Left lung (tissue), 10 donors: ENCODE data around the gene PRR7. TPM values are rescaled to one million over a fixed set of nuclear protein-coding genes. Genes with fewer than 3 reads are reported as not detected.

Source experiments
- ATAC-seq: fragments of 200-7000 bp; cut with Tn5 transposase; one replicate; pipeline ENCODE4 v1.9.1; 2020; ENCODE audit warnings: moderate library complexity
- DNase-seq, 4 donors: peaks; one replicate each; pipeline ENCODE4 v3.0.0-alpha.2; 2013 to 2020
- H3K27ac ChIP-seq, 2 donors: fragments of 200-600 bp; sonication (generic) in 1 of 2; one replicate each; pipeline versions ENCODE4 v1.5.0 to v1.8.0; 2020 to 2021
- H3K27me3 ChIP-seq, 2 donors: fragments of 200-600 bp; sonication (generic) in 1 of 2; one replicate each; pipeline versions ENCODE4 v1.5.0 to v1.8.0; 2020 to 2021
- H3K36me3 ChIP-seq, 2 donors: fragments of 200-600 bp; sonication (generic) in 1 of 2; one replicate each; pipeline versions ENCODE4 v1.5.0 to v1.8.0; 2020 to 2021
- H3K4me1 ChIP-seq, 2 donors: fragments of 200-600 bp; one replicate each; pipeline ENCODE4 v1.8.0; 2021
- H3K4me3 ChIP-seq, 2 donors: fragments of 200-600 bp; sonication (generic) in 1 of 2; one replicate each; pipeline versions ENCODE4 v1.5.0 to v1.8.0; 2020 to 2021; ENCODE audit warnings: mild to moderate bottlenecking in 1 of 2
- H3K9me3 ChIP-seq, 2 donors: fragments of 200-600 bp; sonication (generic) in 1 of 2; one replicate each; pipeline versions ENCODE4 v1.5.0 to v1.8.0; 2020 to 2021
- intact Hi-C, 2 donors: fragments of 100-400 bp; cut with DNase I; formaldehyde crosslinking; loops; one replicate each; pipeline versions ENCODE4 v1.11.2 to v1.14.2; 2022
- polyA plus RNA-seq, 6 donors: library from polyadenylated mRNA; unstranded; fragments of 120-200 nt; gene quantifications; one replicate each; pipeline ENCODE4 v1.2.1, GENCODE V29; 2013; ENCODE audit not compliant: insufficient read length in 6 of 6
- total RNA-seq, 2 donors: library from RNA; stranded (reverse); fragmentation: NEBNext Ultra II Directional; extraction: Animal tissue kit (Norgen Biotek cat#: 25700); gene quantifications; one replicate each; pipeline ENCODE4 v1.2.1, GENCODE V29; 2021
- TF ChIP-seq, protein P1 (sequence below), 2 donors: fragments of 200-600 bp; sonication (generic) in 1 of 2; IDR thresholded peaks; one replicate each; pipeline versions ENCODE4 v1.5.0 to v1.8.0; 2021; ENCODE audit warnings: antibody characterized with exemption in 2 of 2
- donor health status: DM: no; HTN: yes; CAD: no.
- donor health status: DM: no; HTN: no; CAD: no.

Gene PRR7
- total and polyA plus RNA-seq, 8 donors: 0.30 to 4.1 (median 1.0) TPM

DNA sequence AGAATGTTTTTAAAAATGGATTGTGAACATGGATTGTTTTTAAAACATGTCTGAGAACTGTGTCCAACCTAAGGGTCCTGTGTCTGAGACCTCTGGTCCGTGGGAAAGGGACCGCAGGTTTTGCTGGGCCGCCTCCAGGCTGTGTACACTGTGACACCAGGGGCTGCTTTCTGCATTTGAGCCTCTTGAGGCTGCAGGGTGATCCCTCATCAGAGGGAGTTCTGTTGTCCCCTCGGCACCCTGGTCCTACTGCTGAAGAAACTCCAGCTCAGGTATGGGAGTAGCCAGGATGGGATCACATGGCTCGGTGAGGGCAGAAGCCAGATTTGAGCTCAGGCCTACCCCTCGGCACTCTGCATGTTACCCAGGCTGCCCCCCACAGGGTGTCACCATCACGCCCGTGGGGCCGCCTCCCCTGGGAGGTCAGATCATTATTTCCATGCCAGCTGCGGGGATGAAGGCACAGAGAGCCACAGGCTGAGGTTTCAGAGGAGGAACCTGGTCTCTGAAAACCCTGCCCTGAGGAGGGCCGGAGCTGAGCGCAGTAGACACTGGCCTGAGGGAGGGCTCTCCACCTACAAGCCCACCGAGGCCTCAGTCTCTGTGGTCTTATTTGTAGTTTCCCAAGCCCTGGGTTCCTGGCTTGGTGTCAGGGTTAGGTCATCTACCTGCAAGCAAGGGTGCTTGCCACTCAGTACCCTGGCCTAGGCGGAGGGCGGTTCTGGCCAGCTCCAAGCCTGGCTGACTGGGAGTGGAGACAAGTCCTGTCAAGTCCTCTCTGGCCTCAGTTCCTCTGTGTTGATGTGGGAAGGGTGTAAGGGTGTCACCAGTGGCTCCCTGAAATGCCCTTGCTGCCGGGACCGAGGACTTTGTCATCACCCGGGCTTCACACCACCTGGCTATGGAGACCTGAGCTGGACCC, 2.8 kb downstream of the PRR7 start:
- H3K27ac ChIP-seq: no peak overlapping the region
- peaks cover 0 to 81% of the 10 kb centered on the region in 2 donors for H3K27me3 ChIP-seq
- no peak overlapping the region for H3K4me3 ChIP-seq
- H3K9me3 ChIP-seq: no peaks in the 10 kb centered on the region
- ATAC-seq (no peak), DNase-seq (no peak)
- H3K36me3 ChIP-seq: no peaks in the 10 kb centered on the region
- peaks cover 15 to 54% of the 10 kb centered on the region in 2 donors for H3K4me1 ChIP-seq
- intact Hi-C loops: loop anchor here (5.0 to 10.0 kb wide), 3 partner anchors 55 to 125 kb away; no protein-coding TSS in a partner anchor
- TF ChIP-seq, protein P1, sequence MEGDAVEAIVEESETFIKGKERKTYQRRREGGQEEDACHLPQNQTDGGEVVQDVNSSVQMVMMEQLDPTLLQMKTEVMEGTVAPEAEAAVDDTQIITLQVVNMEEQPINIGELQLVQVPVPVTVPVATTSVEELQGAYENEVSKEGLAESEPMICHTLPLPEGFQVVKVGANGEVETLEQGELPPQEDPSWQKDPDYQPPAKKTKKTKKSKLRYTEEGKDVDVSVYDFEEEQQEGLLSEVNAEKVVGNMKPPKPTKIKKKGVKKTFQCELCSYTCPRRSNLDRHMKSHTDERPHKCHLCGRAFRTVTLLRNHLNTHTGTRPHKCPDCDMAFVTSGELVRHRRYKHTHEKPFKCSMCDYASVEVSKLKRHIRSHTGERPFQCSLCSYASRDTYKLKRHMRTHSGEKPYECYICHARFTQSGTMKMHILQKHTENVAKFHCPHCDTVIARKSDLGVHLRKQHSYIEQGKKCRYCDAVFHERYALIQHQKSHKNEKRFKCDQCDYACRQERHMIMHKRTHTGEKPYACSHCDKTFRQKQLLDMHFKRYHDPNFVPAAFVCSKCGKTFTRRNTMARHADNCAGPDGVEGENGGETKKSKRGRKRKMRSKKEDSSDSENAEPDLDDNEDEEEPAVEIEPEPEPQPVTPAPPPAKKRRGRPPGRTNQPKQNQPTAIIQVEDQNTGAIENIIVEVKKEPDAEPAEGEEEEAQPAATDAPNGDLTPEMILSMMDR (IDR thresholded peaks at IDR 0.05): no peak

DNA sequence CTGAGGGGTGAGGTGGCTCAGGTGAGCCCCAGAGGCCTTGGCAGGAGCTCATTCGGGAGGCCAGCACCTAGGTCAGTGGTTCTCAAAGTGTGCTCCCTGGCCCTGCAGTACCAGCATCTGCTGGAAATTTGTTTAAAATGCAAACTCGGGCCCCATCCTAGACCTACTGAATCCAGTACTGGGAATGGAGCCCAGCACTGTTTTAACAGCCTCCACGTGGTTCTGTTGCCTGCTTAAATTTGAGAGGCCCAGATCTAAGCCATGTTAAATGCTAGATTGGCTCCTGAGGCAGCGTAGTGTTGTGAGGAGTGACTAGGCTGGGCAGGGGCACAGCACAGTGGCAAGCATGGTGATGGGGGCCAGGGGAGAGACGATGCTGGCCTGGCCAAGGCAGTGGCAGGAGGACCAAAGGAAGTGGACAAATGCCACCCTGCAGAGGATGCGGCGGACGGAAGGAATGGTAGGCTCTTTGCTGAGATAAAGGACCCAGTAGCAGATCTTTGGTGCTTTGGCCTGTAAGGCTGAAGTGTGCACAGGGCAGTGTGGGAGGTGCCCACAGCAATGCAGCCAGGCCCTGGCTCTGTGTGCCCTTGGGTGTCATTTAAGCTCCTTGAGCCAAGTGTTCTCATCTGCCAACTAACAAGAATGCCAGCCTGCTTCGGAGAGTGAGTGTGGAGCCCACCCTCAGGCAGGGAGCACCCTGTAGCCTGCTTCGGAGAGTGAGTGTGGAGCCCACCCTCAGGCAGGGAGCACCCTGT, 4.2 kb downstream of the PRR7 start:
- Histone ChIP-seq H3K27me3 (peaks cover 0 to 85% of the 10 kb centered on the region in 2 donors), H3K4me1 (peaks cover 15 to 56% of the 10 kb centered on the region in 2 donors), H3K36me3 (no peaks in the 10 kb centered on the region), H3K27ac (no peak overlapping the region), H3K9me3 (no peaks in the 10 kb centered on the region), H3K4me3 (no peak overlapping the region)
- TF ChIP-seq, protein P1 (IDR thresholded peaks at IDR 0.05): no peak
- ATAC-seq: no peak
- DNase-seq: no peak
- intact Hi-C loops: loop anchor here (5.0 to 10.0 kb wide), 3 partner anchors 56 to 126 kb away; no protein-coding TSS in a partner anchor

DNA sequence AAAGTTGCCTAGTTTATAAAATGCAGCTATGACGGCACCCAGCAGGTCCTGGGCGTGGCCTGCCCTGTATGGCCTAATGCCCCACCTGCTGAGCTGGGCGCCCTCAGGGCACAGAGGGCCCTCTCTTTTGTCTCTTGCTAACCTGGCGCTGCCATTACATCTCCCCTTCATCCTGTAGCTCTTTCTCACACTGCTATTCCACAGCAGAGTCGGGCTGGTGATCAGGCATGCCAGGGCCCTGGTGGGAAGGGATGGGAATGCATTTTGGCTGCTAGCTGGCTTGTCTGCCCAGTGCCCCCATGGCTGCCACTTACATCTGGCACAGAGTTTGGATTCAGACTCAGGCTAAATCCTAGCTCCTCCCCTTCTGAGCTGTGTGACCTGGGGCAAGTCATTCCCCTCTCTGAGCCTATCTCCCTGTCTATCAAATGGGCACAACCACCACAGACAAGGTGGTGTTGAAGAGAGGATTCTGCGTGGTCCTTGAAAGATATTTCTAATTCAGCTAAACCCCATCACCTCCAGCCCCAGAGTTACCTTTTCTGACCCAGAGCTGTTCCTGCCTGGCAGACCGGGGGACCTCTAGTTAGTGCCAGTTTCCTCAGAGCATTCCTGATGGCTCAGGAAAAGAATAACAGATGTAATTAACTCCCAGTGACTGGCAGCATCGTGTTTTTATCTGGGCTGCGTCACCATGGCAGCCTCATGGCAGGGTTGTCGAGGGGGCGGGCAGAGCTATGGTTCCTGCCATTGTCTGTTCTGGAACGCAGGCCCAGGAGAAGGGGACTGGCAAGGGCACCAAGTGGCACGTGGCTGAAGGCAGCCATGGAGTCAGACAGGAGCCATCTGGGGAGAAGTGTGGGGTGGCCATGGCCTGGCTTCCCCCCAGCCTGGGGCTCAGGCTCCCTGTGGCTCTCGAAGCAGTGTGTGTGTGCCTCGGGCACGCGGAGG, 6.3 kb downstream of the PRR7 start:
- ATAC-seq: no peak
- H3K4me1 ChIP-seq: peaks cover 8 to 53% of the 10 kb centered on the region in 2 donors
- peaks cover 0 to 64% of the 10 kb centered on the region in 2 donors for H3K27me3 ChIP-seq
- H3K36me3 ChIP-seq: peaks cover 0 to 4% of the 10 kb centered on the region in 2 donors
- no peaks in the 10 kb centered on the region for H3K9me3 ChIP-seq
- TF ChIP-seq, protein P1 (IDR thresholded peaks at IDR 0.05): no peak
- DNase-seq: no peak
- no peak overlapping the region for H3K4me3 ChIP-seq
- intact Hi-C loops: loop anchor here (5.0 to 10.0 kb wide), 3 partner anchors 58 to 128 kb away; no protein-coding TSS in a partner anchor
- no peak overlapping the region for H3K27ac ChIP-seq

DNA sequence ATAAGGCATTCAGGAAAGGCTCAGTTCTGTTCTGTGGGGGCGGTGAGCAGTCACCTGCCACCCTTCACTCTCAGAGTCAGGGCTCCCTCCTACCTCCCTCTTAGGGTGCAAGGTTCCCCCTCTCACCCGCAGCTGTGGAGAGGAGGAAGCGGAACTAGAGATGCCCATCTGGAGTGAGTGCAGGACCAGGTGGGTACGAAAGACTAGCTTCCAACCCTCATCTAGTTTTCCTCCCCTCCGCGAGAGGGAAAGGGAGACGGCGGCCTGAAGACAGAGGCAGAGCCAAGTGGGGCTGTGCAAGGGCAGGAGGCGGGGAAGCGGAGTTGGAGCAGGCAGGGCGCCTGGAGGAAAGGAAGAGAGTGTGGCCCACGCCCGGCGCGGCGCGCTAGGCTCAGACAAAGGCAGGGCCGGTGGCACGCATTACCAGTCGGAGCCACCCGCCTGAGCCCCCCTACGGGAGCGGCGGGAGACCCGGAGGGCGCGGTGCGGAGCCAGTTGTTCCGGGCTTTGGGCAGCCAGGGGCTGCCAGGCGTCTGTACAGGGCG, 7.3 kb downstream of the PRR7 start:
- Histone ChIP-seq H3K4me1 (peaks cover 8 to 46% of the 10 kb centered on the region in 2 donors), H3K27me3 (peaks cover 0 to 54% of the 10 kb centered on the region in 2 donors), H3K36me3 (peaks cover 0 to 13% of the 10 kb centered on the region in 2 donors), H3K4me3 (peak overlapping the region; percentile 43 to 64), H3K9me3 (no peaks in the 10 kb centered on the region), H3K27ac (peak overlapping the region; percentile 21 to 80)
- intact Hi-C loops: loop anchor here (5.0 to 10.0 kb wide), 3 partner anchors 59 to 129 kb away; no protein-coding TSS in a partner anchor
- TF ChIP-seq, protein P1 (IDR thresholded peaks at IDR 0.05): no peak
- DNase-seq (peak in 1 of 4 donors; percentile 86), ATAC-seq (peak; percentile 8)
